ENCODE data around the gene GTPBP8.

GRCh38 chr3:112974894-112975293 lies 15.9 kb upstream of the GTPBP8 start, which contains the start of gene CD200R1:
- TF ChIP-seq CTCF (IDR thresholded peaks at IDR 0.05; ENCODE audit: borderline replicate concordance, extremely low read depth, low read length, poor library complexity, severe bottlenecking) (no peak), EZH2 (IDR thresholded peaks at IDR 0.05; ENCODE audit: borderline replicate concordance, low read depth, low read length, severe bottlenecking) (no peak)

All from DND-41 (cell line).